HEK293 (cell line): Measurements from ENCODE around the gene IL36RN.

Experiments
- CTCF ChIA-PET: fragments of 350-600 bp; formaldehyde crosslinking; extraction: SDS; loops from one replicate; lab custom pipeline; 2021; ENCODE audit warnings: antibody characterized with exemption; lab: Yijun Ruan, JAX
- POLR2A ChIA-PET: fragments of 300-600 bp; formaldehyde crosslinking; extraction: SDS; loops from one replicate; lab custom pipeline; 2020; ENCODE audit warnings: antibody characterized with exemption, inconsistent platforms; lab: Yijun Ruan, JAX
- H3K27ac ChIP-seq: fragments of 200-500 bp; sonication (Bioruptor generic); 2 replicates; pipeline ENCODE4 v1.5.1; 2014; ENCODE audit warnings: low read depth, low read length, control low read depth, inconsistent platforms; ENCODE audit errors: extremely low read depth
- H3K36me3 ChIP-seq, 2 experiments: fragments of 200-500 bp in 1 of 2; sonication (Bioruptor generic) in 1 of 2; 1 replicate in 1 of 2; 2 replicates in 1 of 2; pipeline ENCODE4 v1.5.1; 2014 to 2017; ENCODE audit warnings: inconsistent platforms in 2 of 2, low read length in 2 of 2; ENCODE audit not compliant: control insufficient read depth in 2 of 2, insufficient read depth in 1 of 2
- H3K4me1 ChIP-seq: fragments of 200-500 bp; sonication (Bioruptor generic); 2 replicates; pipeline ENCODE4 v1.5.1; 2014; ENCODE audit warnings: mild to moderate bottlenecking, low read length, inconsistent platforms; ENCODE audit not compliant: control insufficient read depth, insufficient read depth
- H3K4me3 ChIP-seq: 2 replicates; pipeline ENCODE4 v1.5.1; 2011; ENCODE audit warnings: low read depth, mild to moderate bottlenecking, control low read depth, low read length, moderate library complexity
- H3K9me3 ChIP-seq: fragments of 200-500 bp; sonication (Bioruptor generic); 2 replicates; pipeline ENCODE4 v1.5.1; 2014; ENCODE audit warnings: low read depth, low read length, inconsistent platforms; ENCODE audit not compliant: control insufficient read depth, insufficient read depth
- FEZF1 ChIP-seq: fragments of 450-650 bp; formaldehyde crosslinking; IDR thresholded peaks from 2 replicates; pipeline ENCODE4 v1.5.1; 2016; ENCODE audit warnings: missing biosample characterization, missing genetic modification characterization
- KLF8 ChIP-seq: fragments of 450-650 bp; formaldehyde crosslinking; IDR thresholded peaks from 2 replicates; pipeline ENCODE4 v1.5.1; 2016; ENCODE audit warnings: missing biosample characterization, missing genetic modification characterization
- MEIS1 ChIP-seq: sonication (generic); formaldehyde crosslinking; IDR thresholded peaks from 2 replicates; pipeline ENCODE4 v1.8.1; 2022; ENCODE audit warnings: missing genetic modification reagents, mild to moderate bottlenecking, borderline replicate concordance
- MYNN ChIP-seq: fragments of 450-650 bp; formaldehyde crosslinking; IDR thresholded peaks from 2 replicates; pipeline ENCODE4 v1.5.1; 2016; ENCODE audit warnings: missing biosample characterization, missing genetic modification characterization, borderline replicate concordance
- SP2 ChIP-seq: fragments of 450-650 bp; formaldehyde crosslinking; IDR thresholded peaks from 2 replicates; pipeline ENCODE4 v1.5.1; 2016; ENCODE audit warnings: missing biosample characterization, missing genetic modification characterization
- TCF7L2 ChIP-seq: IDR thresholded peaks from 2 replicates; pipeline ENCODE4 v1.6.1; 2011; ENCODE audit warnings: low read depth, mild to moderate bottlenecking, inconsistent platforms, low read length, moderate library complexity, borderline replicate concordance
- ZNF423 ChIP-seq: fragments of 450-650 bp; formaldehyde crosslinking; IDR thresholded peaks from 2 replicates; pipeline ENCODE4 v1.5.1; 2016; ENCODE audit warnings: missing biosample characterization, missing genetic modification characterization
- ZNF501 ChIP-seq: fragments of 450-650 bp; formaldehyde crosslinking; IDR thresholded peaks from 2 replicates; pipeline ENCODE4 v1.5.1; 2016; ENCODE audit warnings: missing biosample characterization, missing genetic modification characterization
- ZNF514 ChIP-seq: fragments of 450-650 bp; formaldehyde crosslinking; IDR thresholded peaks from 2 replicates; pipeline ENCODE4 v1.5.1; 2016; ENCODE audit warnings: missing biosample characterization, missing genetic modification characterization
- ZNF76 ChIP-seq: fragments of 450-650 bp; formaldehyde crosslinking; IDR thresholded peaks from 2 replicates; pipeline ENCODE4; 2016; ENCODE audit warnings: low read depth, missing biosample characterization, missing genetic modification characterization, borderline replicate concordance
- ZNF785 ChIP-seq: fragments of 450-650 bp; formaldehyde crosslinking; IDR thresholded peaks from 2 replicates; pipeline ENCODE4 v1.5.1; 2016; ENCODE audit warnings: missing biosample characterization, missing genetic modification characterization
- TF ChIP-seq, protein P1 (sequence below): fragments of 450-650 bp; formaldehyde crosslinking; IDR thresholded peaks from 2 replicates; pipeline ENCODE4 v1.5.1; 2016; ENCODE audit warnings: missing biosample characterization, missing genetic modification characterization, borderline replicate concordance
- TF ChIP-seq, protein P2 (sequence below): fragments of 450-650 bp; formaldehyde crosslinking; IDR thresholded peaks from 2 replicates; pipeline ENCODE4 v1.5.1; 2016; ENCODE audit warnings: missing biosample characterization, missing genetic modification characterization
- TF ChIP-seq, protein P3 (sequence below): fragments of 450-650 bp; formaldehyde crosslinking; IDR thresholded peaks from 2 replicates; pipeline ENCODE4 v1.5.1; 2016; ENCODE audit warnings: missing biosample characterization, missing genetic modification characterization
- TF ChIP-seq, protein P4 (sequence below): fragments of 450-650 bp; formaldehyde crosslinking; IDR thresholded peaks from 2 replicates; pipeline ENCODE4 v1.5.1; 2016; ENCODE audit warnings: missing biosample characterization, missing genetic modification characterization

IL36RN gene

DNA sequence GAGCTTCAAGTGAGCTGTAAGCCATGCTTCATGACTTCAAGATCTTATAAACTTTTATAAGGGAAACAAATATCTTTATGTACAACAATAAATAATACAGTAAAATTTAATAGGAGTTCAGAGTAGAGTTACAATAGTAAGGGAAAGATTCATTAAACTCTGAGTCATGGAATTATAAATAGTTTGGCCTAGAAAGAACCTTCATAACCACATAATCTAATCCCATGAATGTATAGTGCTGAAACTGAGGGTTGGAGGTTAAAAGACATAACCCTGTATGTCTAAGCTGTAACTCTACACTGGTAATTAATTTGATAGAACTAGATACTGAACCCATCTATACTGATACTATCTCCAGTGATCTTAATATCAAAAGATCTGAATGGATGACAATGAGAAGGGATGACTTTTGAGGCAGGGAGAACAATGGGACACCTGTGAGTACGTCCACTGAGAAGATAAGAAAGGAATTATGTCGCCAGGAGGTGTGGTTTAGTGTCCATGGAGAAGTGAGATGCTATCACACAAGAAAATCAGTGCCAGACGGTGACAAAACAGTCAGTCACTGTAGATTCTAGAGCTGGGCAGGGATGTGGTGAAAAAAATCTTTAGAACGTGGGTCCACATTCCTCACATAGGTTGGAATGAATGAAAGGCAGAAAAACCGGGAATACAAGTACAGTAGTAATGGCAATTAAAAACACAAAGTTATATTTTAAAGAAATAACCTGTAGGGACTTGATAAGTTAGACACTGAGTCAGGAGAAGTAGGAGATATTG is 9.9 kb downstream of the IL36RN start (continued):
- no peak for TF ChIP-seq MYNN
- no peak for TF ChIP-seq SP2 (tag by site-specific recombination)
- no peak for TF ChIP-seq ZNF514 (tag by site-specific recombination)
- TF ChIP-seq, protein P1, sequence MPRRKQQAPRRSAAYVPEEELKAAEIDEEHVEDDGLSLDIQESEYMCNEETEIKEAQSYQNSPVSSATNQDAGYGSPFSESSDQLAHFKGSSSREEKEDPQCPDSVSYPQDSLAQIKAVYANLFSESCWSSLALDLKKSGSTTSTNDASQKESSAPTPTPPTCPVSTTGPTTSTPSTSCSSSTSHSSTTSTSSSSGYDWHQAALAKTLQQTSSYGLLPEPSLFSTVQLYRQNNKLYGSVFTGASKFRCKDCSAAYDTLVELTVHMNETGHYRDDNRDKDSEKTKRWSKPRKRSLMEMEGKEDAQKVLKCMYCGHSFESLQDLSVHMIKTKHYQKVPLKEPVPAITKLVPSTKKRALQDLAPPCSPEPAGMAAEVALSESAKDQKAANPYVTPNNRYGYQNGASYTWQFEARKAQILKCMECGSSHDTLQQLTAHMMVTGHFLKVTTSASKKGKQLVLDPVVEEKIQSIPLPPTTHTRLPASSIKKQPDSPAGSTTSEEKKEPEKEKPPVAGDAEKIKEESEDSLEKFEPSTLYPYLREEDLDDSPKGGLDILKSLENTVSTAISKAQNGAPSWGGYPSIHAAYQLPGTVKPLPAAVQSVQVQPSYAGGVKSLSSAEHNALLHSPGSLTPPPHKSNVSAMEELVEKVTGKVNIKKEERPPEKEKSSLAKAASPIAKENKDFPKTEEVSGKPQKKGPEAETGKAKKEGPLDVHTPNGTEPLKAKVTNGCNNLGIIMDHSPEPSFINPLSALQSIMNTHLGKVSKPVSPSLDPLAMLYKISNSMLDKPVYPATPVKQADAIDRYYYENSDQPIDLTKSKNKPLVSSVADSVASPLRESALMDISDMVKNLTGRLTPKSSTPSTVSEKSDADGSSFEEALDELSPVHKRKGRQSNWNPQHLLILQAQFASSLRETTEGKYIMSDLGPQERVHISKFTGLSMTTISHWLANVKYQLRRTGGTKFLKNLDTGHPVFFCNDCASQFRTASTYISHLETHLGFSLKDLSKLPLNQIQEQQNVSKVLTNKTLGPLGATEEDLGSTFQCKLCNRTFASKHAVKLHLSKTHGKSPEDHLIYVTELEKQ (tag by site-specific recombination), result no peak
- no peak for TF ChIP-seq ZNF785 (tag by site-specific recombination)
- no peak for TF ChIP-seq TCF7L2
- TF ChIP-seq, all 188 proteins: peak for 0

DNA sequence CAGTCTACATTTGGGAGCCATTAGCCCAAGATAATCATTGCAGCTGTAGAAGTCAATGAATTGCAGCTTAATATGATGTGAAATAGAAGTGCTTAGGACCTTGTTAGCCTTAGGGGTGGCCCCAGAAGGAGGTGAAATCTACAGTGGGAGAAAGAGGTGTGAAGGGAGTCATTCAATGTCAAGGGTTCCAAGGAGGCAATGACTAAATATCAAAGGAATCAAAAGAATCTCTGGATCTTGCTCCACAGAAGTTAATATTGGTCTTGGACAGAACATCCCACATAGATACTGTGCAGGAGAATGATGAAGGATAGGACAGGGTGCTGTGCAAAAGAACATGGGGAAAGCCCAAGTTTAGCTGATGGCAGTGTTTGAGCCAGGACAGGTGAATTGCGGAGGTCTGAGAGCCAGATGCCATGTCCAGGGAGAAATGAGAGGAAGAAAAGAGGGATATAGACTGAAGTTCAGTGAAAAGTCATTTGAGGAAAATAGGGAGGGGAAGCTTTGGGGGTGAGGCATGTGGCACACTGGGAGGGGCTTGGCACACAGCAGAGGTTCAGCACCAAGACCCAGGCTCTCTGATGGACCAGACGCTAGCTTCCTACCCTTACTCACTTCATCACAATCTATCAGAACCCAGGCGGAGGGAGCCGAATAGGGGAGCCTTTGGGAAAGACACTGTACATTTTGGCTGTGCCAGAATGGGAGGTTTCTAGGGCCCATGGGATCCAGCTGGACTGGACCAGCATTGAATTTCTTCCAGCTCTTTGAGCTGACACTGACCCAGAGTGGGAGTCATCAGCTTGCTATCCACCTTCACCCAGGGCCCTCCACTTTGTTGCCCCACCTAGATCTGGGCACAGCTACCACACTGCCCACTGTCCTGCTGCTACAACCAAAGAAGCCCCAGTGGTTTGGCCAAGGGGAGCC is 10.9 kb downstream of the IL36RN start:
- no peaks in the 10 kb centered on the region for H3K9me3 ChIP-seq
- H3K36me3 ChIP-seq, result no peaks in the 10 kb centered on the region
- no peak overlapping the region for H3K27ac ChIP-seq
- CTCF ChIA-PET, result interaction anchor here (1.3 kb wide), 1 partner anchor 10 kb away, joined by 5 read pairs; no protein-coding TSS in a partner anchor
- POLR2A ChIA-PET, result no interaction called here
- no peaks in the 10 kb centered on the region for H3K4me1 ChIP-seq
- H3K4me3 ChIP-seq, result no peak overlapping the region
- no peak for TF ChIP-seq KLF8 (tag by site-specific recombination)
- no peak for TF ChIP-seq ZNF501
- TF ChIP-seq, protein P2, sequence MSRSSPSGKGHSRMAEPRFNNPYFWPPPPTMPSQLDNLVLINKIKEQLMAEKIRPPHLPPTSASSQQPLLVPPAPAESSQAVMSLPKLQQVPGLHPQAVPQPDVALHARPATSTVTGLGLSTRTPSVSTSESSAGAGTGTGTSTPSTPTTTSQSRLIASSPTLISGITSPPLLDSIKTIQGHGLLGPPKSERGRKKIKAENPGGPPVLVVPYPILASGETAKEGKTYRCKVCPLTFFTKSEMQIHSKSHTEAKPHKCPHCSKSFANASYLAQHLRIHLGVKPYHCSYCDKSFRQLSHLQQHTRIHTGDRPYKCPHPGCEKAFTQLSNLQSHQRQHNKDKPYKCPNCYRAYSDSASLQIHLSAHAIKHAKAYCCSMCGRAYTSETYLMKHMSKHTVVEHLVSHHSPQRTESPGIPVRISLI (tag by site-specific recombination), result no peak
- TF ChIP-seq FEZF1 (tag by site-specific recombination), result no peak
- TF ChIP-seq, protein P3, sequence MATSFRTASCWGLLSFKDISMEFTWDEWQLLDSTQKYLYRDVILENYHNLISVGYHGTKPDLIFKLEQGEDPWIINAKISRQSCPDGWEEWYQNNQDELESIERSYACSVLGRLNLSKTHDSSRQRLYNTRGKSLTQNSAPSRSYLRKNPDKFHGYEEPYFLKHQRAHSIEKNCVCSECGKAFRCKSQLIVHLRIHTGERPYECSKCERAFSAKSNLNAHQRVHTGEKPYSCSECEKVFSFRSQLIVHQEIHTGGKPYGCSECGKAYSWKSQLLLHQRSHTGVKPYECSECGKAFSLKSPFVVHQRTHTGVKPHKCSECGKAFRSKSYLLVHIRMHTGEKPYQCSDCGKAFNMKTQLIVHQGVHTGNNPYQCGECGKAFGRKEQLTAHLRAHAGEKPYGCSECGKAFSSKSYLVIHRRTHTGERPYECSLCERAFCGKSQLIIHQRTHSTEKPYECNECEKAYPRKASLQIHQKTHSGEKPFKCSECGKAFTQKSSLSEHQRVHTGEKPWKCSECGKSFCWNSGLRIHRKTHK (tag by site-specific recombination), result no peak
- TF ChIP-seq MEIS1 (CRISPR knock-in tag), result no peak
- TF ChIP-seq ZNF423 (tag by site-specific recombination), result no peak
- TF ChIP-seq, protein P4, sequence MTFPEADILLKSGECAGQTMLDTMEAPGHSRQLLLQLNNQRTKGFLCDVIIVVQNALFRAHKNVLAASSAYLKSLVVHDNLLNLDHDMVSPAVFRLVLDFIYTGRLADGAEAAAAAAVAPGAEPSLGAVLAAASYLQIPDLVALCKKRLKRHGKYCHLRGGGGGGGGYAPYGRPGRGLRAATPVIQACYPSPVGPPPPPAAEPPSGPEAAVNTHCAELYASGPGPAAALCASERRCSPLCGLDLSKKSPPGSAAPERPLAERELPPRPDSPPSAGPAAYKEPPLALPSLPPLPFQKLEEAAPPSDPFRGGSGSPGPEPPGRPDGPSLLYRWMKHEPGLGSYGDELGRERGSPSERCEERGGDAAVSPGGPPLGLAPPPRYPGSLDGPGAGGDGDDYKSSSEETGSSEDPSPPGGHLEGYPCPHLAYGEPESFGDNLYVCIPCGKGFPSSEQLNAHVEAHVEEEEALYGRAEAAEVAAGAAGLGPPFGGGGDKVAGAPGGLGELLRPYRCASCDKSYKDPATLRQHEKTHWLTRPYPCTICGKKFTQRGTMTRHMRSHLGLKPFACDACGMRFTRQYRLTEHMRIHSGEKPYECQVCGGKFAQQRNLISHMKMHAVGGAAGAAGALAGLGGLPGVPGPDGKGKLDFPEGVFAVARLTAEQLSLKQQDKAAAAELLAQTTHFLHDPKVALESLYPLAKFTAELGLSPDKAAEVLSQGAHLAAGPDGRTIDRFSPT, result no peak
- no peak for TF ChIP-seq ZNF76 (tag by site-specific recombination)
